Adrenal gland (tissue), 5 donors: ENCODE data around the gene UBAC1.

Experiments used
- POLR2A ChIP-seq, 2 donors: fragments of 450-650 bp; IDR thresholded peaks; one replicate each; pipeline ENCODE4 v1.6.1; 2017; ENCODE audit warnings: antibody characterized with exemption in 2 of 2, mild to moderate bottlenecking in 2 of 2, moderate library complexity in 1 of 2
- TF ChIP-seq, protein P1 (sequence below), 6 experiments: fragments of 450-650 bp in 4 of 6; fragments of 200-600 bp in 2 of 6; sonication (generic) in 1 of 6; IDR thresholded peaks; 1 replicate in 5 of 6; 2 replicates in 1 of 6; pipeline versions ENCODE4 v1.5.1 to v1.8.0; 2016 to 2021; ENCODE audit warnings: antibody characterized with exemption in 6 of 6, mild to moderate bottlenecking in 2 of 6, moderate library complexity in 1 of 6
- donor health status: DM: no; HTN: no; CAD: no.

DNA sequence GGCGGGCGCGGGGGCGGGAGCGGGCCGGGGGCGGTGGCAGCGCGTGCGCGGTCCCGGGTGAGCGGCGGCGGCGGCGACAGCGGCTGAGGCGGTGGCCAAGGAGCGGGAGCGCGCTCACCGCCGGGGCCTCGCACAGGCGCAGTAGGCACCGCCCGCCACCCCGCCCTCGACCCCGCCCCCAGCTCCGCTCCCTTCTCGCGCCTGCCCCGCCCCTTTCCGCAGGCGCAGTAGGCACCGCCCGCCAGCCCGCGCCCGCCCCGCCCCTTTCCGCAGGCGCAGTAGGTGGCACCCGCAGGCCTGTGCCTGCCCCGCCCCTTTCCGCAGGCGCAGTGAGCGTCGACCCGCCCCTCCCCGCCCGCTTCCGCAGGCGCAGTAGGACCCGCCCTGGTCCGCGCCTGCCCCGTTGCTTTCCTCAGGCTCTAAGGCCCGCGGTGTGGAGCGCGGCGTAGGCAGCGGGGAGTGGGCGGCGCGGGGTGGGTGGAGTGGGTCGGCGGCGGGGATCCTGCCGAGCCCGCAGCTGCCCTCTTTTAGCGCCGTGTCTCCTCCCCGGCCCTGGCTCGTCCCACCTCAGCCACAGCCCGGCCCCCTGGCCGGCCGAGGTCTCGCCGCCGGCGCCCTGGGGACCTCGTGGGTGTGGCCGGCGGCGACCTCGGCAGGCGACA is 53.6 kb downstream of the UBAC1 start, which contains the start of gene CAMSAP1:
- TF ChIP-seq, protein P1, sequence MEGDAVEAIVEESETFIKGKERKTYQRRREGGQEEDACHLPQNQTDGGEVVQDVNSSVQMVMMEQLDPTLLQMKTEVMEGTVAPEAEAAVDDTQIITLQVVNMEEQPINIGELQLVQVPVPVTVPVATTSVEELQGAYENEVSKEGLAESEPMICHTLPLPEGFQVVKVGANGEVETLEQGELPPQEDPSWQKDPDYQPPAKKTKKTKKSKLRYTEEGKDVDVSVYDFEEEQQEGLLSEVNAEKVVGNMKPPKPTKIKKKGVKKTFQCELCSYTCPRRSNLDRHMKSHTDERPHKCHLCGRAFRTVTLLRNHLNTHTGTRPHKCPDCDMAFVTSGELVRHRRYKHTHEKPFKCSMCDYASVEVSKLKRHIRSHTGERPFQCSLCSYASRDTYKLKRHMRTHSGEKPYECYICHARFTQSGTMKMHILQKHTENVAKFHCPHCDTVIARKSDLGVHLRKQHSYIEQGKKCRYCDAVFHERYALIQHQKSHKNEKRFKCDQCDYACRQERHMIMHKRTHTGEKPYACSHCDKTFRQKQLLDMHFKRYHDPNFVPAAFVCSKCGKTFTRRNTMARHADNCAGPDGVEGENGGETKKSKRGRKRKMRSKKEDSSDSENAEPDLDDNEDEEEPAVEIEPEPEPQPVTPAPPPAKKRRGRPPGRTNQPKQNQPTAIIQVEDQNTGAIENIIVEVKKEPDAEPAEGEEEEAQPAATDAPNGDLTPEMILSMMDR (IDR thresholded peaks at IDR 0.05), result no peak
- TF ChIP-seq POLR2A (IDR thresholded peaks at IDR 0.05), result peak in 1 of 2 donors; percentile 38
